GM18517 (cell line): ENCODE data around the gene CELF2.
"Not testable (repeated sequence)": the region's sequence is repeated elsewhere in the genome, so short reads cannot be mapped to it uniquely, and the experiment has no call there.

Source experiments
- ATAC-seq: cut with Tn5 transposase; IDR thresholded peaks from one replicate; pipeline ENCODE4 v1.9.1; 2021; ENCODE audit warnings: mild to moderate bottlenecking, moderate library complexity; ENCODE audit not compliant: unreplicated experiment

The CELF2 gene

GRCh38 chr10:11336722-11337162, 319.1 kb downstream of the CELF2 start:
- ATAC-seq, result no peak

- ATAC-seq, result no peak
Observed at GRCh38 chr10:11337516-11337915, 319.8 kb downstream of the CELF2 start.

GRCh38 chr10:11338160-11338844, 320.6 kb downstream of the CELF2 start:
- no peak for ATAC-seq

- ATAC-seq, result no peak
Observed at GRCh38 chr10:11339013-11339412, 321.3 kb downstream of the CELF2 start.

- no peak for ATAC-seq
Observed at GRCh38 chr10:11339660-11340059, 322.0 kb downstream of the CELF2 start.

GRCh38 chr10:11341283-11341960, 323.8 kb downstream of the CELF2 start:
- ATAC-seq, result no peak

- ATAC-seq, result no peak
Observed at GRCh38 chr10:11344081-11344480, 326.4 kb downstream of the CELF2 start.

GRCh38 chr10:11344550-11344949, 326.9 kb downstream of the CELF2 start:
- ATAC-seq, result no peak

- ATAC-seq, result peak; percentile 87
Observed at GRCh38 chr10:11345224-11346054, 327.8 kb downstream of the CELF2 start.

GRCh38 chr10:11347580-11347979, 329.9 kb downstream of the CELF2 start:
- ATAC-seq, result not testable (repeated sequence)

- ATAC-seq, result no peak
Observed at GRCh38 chr10:11351801-11352200, 334.1 kb downstream of the CELF2 start.

GRCh38 chr10:11353006-11353896, 335.6 kb downstream of the CELF2 start:
- ATAC-seq, result no peak

- no peak for ATAC-seq
Observed at GRCh38 chr10:11354823-11355222, 337.2 kb downstream of the CELF2 start.

- ATAC-seq, result no peak
Observed at GRCh38 chr10:11355592-11355991, 337.9 kb downstream of the CELF2 start.

- ATAC-seq, result no peak
Observed at GRCh38 chr10:11357439-11357838, 339.8 kb downstream of the CELF2 start.

GRCh38 chr10:11358011-11358410, 340.3 kb downstream of the CELF2 start:
- no peak for ATAC-seq

GRCh38 chr10:11358923-11359575, 341.4 kb downstream of the CELF2 start:
- ATAC-seq, result no peak

- no peak for ATAC-seq
Observed at GRCh38 chr10:11359869-11360268, 342.2 kb downstream of the CELF2 start.

- ATAC-seq, result no peak
Observed at GRCh38 chr10:11363497-11363896, 345.8 kb downstream of the CELF2 start.

- ATAC-seq, result no peak
Observed at GRCh38 chr10:11364241-11364640, 346.6 kb downstream of the CELF2 start.
